Endodermal cell (in vitro differentiated cells): ENCODE results near the gene TYRO3. TPM values are rescaled to one million over a fixed set of nuclear protein-coding genes. Genes with fewer than 3 reads are reported as not detected.

ENCODE experiments used
- DNase-seq: peaks from one replicate; pipeline ENCODE4 v3.0.0-alpha.2; 2017
- H3K27ac ChIP-seq: 2 replicates; pipeline ENCODE4 v1.5.1; 2013; ENCODE audit warnings: mild to moderate bottlenecking, low read depth, low read length, moderate library complexity
- H3K27me3 ChIP-seq: 2 replicates; pipeline ENCODE4 v1.6.1; 2013; ENCODE audit warnings: mild to moderate bottlenecking, low read length, moderate library complexity; ENCODE audit not compliant: insufficient read depth, control insufficient read depth, poor library complexity, severe bottlenecking
- H3K36me3 ChIP-seq: 2 replicates; pipeline ENCODE4 v1.7.0; 2013; ENCODE audit warnings: mild to moderate bottlenecking, low read length, moderate library complexity; ENCODE audit not compliant: control insufficient read depth, insufficient read depth
- H3K4me1 ChIP-seq: one replicate; pipeline ENCODE4 v1.7.0; 2013; ENCODE audit warnings: low read length; ENCODE audit not compliant: control insufficient read depth, insufficient read depth
- H3K4me3 ChIP-seq: 2 replicates; pipeline ENCODE4 v1.5.1; 2013; ENCODE audit warnings: mild to moderate bottlenecking, low read length, moderate library complexity
- H3K9ac ChIP-seq: 2 replicates; pipeline ENCODE4 v1.6.1; 2013; ENCODE audit warnings: mild to moderate bottlenecking, low read length, moderate library complexity; ENCODE audit not compliant: poor library complexity, severe bottlenecking; ENCODE audit errors: extremely low read depth
- H3K9me3 ChIP-seq: 2 replicates; pipeline ENCODE4 v1.6.1; 2013; ENCODE audit warnings: mild to moderate bottlenecking, low read length, moderate library complexity; ENCODE audit not compliant: control insufficient read depth
- H3K27ac Mint-ChIP-seq: 2 replicates; pipeline ENCODE4 v1.8.0; 2020; ENCODE audit warnings: mixed read lengths
- H3K27me3 Mint-ChIP-seq: 2 replicates; pipeline ENCODE4 v1.8.0; 2021; ENCODE audit warnings: mild to moderate bottlenecking, mixed read lengths; ENCODE audit not compliant: insufficient read depth
- H3K36me3 Mint-ChIP-seq: 2 replicates; pipeline ENCODE4 v1.8.0; 2020; ENCODE audit warnings: low read depth, mixed read lengths
- H3K4me1 Mint-ChIP-seq: 2 replicates; pipeline ENCODE4 v1.8.0; 2020; ENCODE audit warnings: mixed read lengths
- H3K4me3 Mint-ChIP-seq: 2 replicates; pipeline ENCODE4 v1.8.0; 2020; ENCODE audit warnings: mild to moderate bottlenecking, moderate library complexity, mixed read lengths
- H3K9me3 Mint-ChIP-seq: 2 replicates; pipeline ENCODE4 v1.8.0; 2020; ENCODE audit warnings: mild to moderate bottlenecking, mixed read lengths
- CTCF ChIP-seq: fragments of 200-600 bp; sonication (generic); conservative IDR thresholded peaks from 2 replicates; pipeline ENCODE4 v1.5.0; 2021; ENCODE audit warnings: antibody characterized with exemption, mild to moderate bottlenecking
- WGBS, 2 experiments: methylation state at CpG; one replicate each; pipeline versions ENCODE4 v1.1.5 to v1.1.7; 2013; ENCODE audit warnings: missing lambda C conversion rate in 2 of 2, mixed read lengths in 1 of 2; ENCODE audit not compliant: insufficient coverage in 1 of 2, insufficient read length in 1 of 2; 5-methylcytosine and 5-hydroxymethylcytosine counted together
- total RNA-seq, 2 donors: library from RNA; stranded (reverse); fragmentation: NEBNext Ultra II Directional in 1 of 2; extraction: Animal tissue kit (Norgen Biotek cat#: 25700) in 1 of 2; gene quantifications; 2 replicates in 1 of 2; 3 replicates in 1 of 2; pipeline ENCODE4 v1.2.1, GENCODE V29; 2021

TYRO3 gene
- total RNA-seq, 2 donors from 2014 or later: 293 to 311 TPM

- no peak overlapping the region for H3K4me3 Mint-ChIP-seq
- no peaks in the 10 kb centered on the region for H3K9me3 ChIP-seq
Measured at GRCh38 chr15:41610048-41610447, 51.0 kb downstream of the TYRO3 start.

GRCh38 chr15:41620536-41621199 lies 61.7 kb downstream of the TYRO3 start:
- Histone ChIP-seq H3K27ac (no peak overlapping the region), H3K36me3 (no peaks in the 10 kb centered on the region), H3K9me3 (peaks cover 12% of the 10 kb centered on the region), H3K4me3 (peak overlapping the region; percentile 73), H3K27me3 (peaks cover 17% of the 10 kb centered on the region), H3K4me1 (no peaks in the 10 kb centered on the region), H3K9ac (no peak overlapping the region)
- TF ChIP-seq CTCF: no peak
- H3K4me1 Mint-ChIP-seq: peaks cover 6% of the 10 kb centered on the region
- no peak for DNase-seq
- H3K4me3 Mint-ChIP-seq: peak overlapping the region; percentile 48
- H3K27me3 Mint-ChIP-seq: peaks cover 20% of the 10 kb centered on the region
- WGBS, 2 experiments: 27 to 30% methylated on average over 5 to 16 of the region's 18 CpGs
- H3K27ac Mint-ChIP-seq: peak overlapping the region; percentile 6
- no peaks in the 10 kb centered on the region for H3K36me3 Mint-ChIP-seq
- peaks cover 15% of the 10 kb centered on the region for H3K9me3 Mint-ChIP-seq

More at GRCh38 chr15:41610048-41610447, 51.0 kb downstream of the TYRO3 start:
- Histone ChIP-seq H3K36me3 (no peaks in the 10 kb centered on the region), H3K4me3 (no peak overlapping the region), H3K27ac (no peak overlapping the region), H3K9ac (no peak overlapping the region), H3K27me3 (no peaks in the 10 kb centered on the region), H3K4me1 (no peaks in the 10 kb centered on the region)
- Mint-ChIP-seq H3K4me1 (peaks cover 6% of the 10 kb centered on the region), H3K27ac (no peak overlapping the region), H3K27me3 (peaks cover 5% of the 10 kb centered on the region), H3K9me3 (peaks cover 7% of the 10 kb centered on the region), H3K36me3 (peaks cover 2% of the 10 kb centered on the region)
- no peak for TF ChIP-seq CTCF
- DNase-seq: no peak
- WGBS, 2 experiments: 95 to 100% methylated on average over 2 to 4 of the region's 4 CpGs

GRCh38 chr15:41621200-41622193 lies 62.5 kb downstream of the TYRO3 start:
- H3K27me3 Mint-ChIP-seq: peaks cover 20% of the 10 kb centered on the region
- peaks cover 17% of the 10 kb centered on the region for H3K27me3 ChIP-seq
- no peak for TF ChIP-seq CTCF
- H3K36me3 ChIP-seq: no peaks in the 10 kb centered on the region
- H3K9ac ChIP-seq: peak overlapping the region; percentile 49
- H3K27ac Mint-ChIP-seq: peak overlapping the region; percentile 6
- H3K36me3 Mint-ChIP-seq: no peaks in the 10 kb centered on the region
- peaks cover 6% of the 10 kb centered on the region for H3K4me1 Mint-ChIP-seq
- peak overlapping the region; percentile 73 for H3K4me3 ChIP-seq
- peaks cover 12% of the 10 kb centered on the region for H3K9me3 ChIP-seq
- H3K4me3 Mint-ChIP-seq: peak overlapping the region; percentile 48
- no peaks in the 10 kb centered on the region for H3K4me1 ChIP-seq
- 0 to 11% methylated on average over 22 to 103 of the region's 104 CpGs for WGBS, 2 experiments
- H3K9me3 Mint-ChIP-seq: peaks cover 15% of the 10 kb centered on the region
- DNase-seq: peak; percentile 91
- H3K27ac ChIP-seq: peak overlapping the region; percentile 77
